ENCODE measurements around the gene CTNNBL1.

CTNNBL1 gene

GRCh38 chr20:37919389-37920040 lies 225.7 kb downstream of the CTNNBL1 start:
- no peak for DNase-seq (ENCODE audit: low read depth)

- DNase-seq (ENCODE audit: low read depth), result no peak
Measured at GRCh38 chr20:37920270-37920669, 226.4 kb downstream of the CTNNBL1 start.

GRCh38 chr20:37920679-37921322 lies 227.0 kb downstream of the CTNNBL1 start:
- DNase-seq (ENCODE audit: low read depth), result no peak

GRCh38 chr20:37921341-37921929 lies 227.6 kb downstream of the CTNNBL1 start:
- DNase-seq (ENCODE audit: low read depth), result no peak
